HEK293T (cell line): ENCODE data around the gene RTP4.

Experiments
- BHLHE40 ChIP-seq: fragments of 450-650 bp; IDR thresholded peaks from 2 replicates; pipeline ENCODE4 v1.6.1; 2016; ENCODE audit warnings: mild to moderate bottlenecking, moderate library complexity, borderline replicate concordance
- CTBP1 ChIP-seq: fragments of 450-650 bp; IDR thresholded peaks from 2 replicates; pipeline ENCODE4 v1.6.1; 2016; ENCODE audit warnings: borderline replicate concordance
- FOXK2 ChIP-seq: fragments of 450-650 bp; IDR thresholded peaks from 2 replicates; pipeline ENCODE4 v1.6.1; 2016; ENCODE audit warnings: mild to moderate bottlenecking
- HDGF ChIP-seq: fragments of 450-650 bp; IDR thresholded peaks from 2 replicates; pipeline ENCODE4 v1.6.1; 2017; ENCODE audit warnings: antibody characterized with exemption, borderline replicate concordance
- NFRKB ChIP-seq: fragments of 450-650 bp; IDR thresholded peaks from 2 replicates; pipeline ENCODE4 v1.6.1; 2016; ENCODE audit warnings: mild to moderate bottlenecking, moderate library complexity
- PKNOX1 ChIP-seq: fragments of 450-650 bp; IDR thresholded peaks from 2 replicates; pipeline ENCODE4 v1.6.1; 2016
- SP1 ChIP-seq: fragments of 450-650 bp; IDR thresholded peaks from 2 replicates; pipeline ENCODE4 v1.6.1; 2017
- SUZ12 ChIP-seq: fragments of 450-650 bp; IDR thresholded peaks from 2 replicates; pipeline ENCODE4 v1.6.1; 2016; ENCODE audit warnings: mild to moderate bottlenecking

DNA sequence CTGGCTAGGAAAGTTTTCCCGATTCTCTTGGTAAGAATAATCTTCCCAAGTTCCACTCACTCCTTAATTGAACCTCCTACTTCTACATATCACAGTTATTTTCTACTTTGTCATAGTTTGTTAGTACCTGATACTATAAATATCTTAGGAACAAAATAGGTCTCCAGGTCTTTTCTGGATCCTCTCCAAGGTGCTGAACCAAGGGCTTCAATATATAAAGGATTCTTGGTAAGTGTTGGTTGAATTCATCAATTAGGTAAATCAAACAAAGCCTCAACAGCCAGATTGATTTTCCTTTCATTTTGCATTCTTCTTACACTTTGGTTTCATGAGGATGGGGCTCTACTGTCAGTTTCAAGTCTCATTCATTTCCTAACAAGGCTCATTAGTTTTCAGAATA is 27.6 kb upstream of the RTP4 start:
- TF ChIP-seq FOXK2 (no peak), SUZ12 (no peak), CTBP1 (no peak), HDGF (no peak), SP1 (no peak), NFRKB (no peak), PKNOX1 (no peak), BHLHE40 (no peak)
